K562 (cell line): Measurements from ENCODE around the gene TMEM106B. TPM values are rescaled to one million over a fixed set of nuclear protein-coding genes. Genes with fewer than 3 reads are reported as not detected.

Source experiments
- ATAC-seq: fragments of 200-7000 bp; cut with Tn5 transposase; 3 replicates; pipeline ENCODE4 v1.9.1; 2020; ENCODE audit warnings: moderate library complexity
- BruUV-seq: library from RNA; stranded (reverse); fragments of 400-500 nt; replicated peaks from 2 replicates; lab custom pipeline; 2021; lab: Mats Ljungman, UMichigan
- CTCF ChIA-PET: fragments of 300-600 bp; formaldehyde crosslinking; extraction: SDS; loops from one replicate; lab custom pipeline; 2021; ENCODE audit warnings: low intra/inter-chr PET ratio; lab: Yijun Ruan, JAX
- POLR2A ChIA-PET: fragments of 300-600, 350-650 bp; sonication (Branson Sonifier 250); formaldehyde crosslinking; extraction: SDS; loops from one replicate; lab custom pipeline; 2021; ENCODE audit warnings: antibody characterized with exemption, inconsistent platforms; lab: Yijun Ruan, JAX
- DNase-seq, 4 experiments: peaks; one replicate each; pipeline versions ENCODE4 v3.0.0 to v3.0.0-alpha.2; 2011 to 2018; ENCODE audit warnings: low spot score in 3 of 4, mixed read lengths in 3 of 4; ENCODE audit errors: extremely low read depth in 1 of 4
- FAIRE-seq: peaks from 2 replicates; lab custom pipeline; 2011; peaks lifted over from hg19 to GRCh38; lab: Jason Lieb, UNC
- H2AFZ ChIP-seq: 2 replicates; pipeline ENCODE4 v1.6.0; 2011; ENCODE audit warnings: low read depth, low read length, control low read depth, inconsistent platforms
- H3K27ac ChIP-seq: fragments of 200-600 bp; 3 replicates; pipeline ENCODE4 v1.8.0; 2011; ENCODE audit warnings: low read depth, mild to moderate bottlenecking, control low read depth, inconsistent platforms, low read length, moderate library complexity, mixed read lengths; ENCODE audit errors: extremely low read depth
- H3K27me3 ChIP-seq, 2 experiments: fragments of 300-600 bp in 1 of 2; 2 replicates in 1 of 2; 3 replicates in 1 of 2; pipeline versions ENCODE4 v1.6.0 to v1.8.0; 2011; ENCODE audit warnings: inconsistent platforms in 2 of 2, low read length in 2 of 2, mild to moderate bottlenecking in 1 of 2, mixed read lengths in 1 of 2, moderate library complexity in 1 of 2; ENCODE audit not compliant: control insufficient read depth in 2 of 2, insufficient read depth in 2 of 2
- H3K36me3 ChIP-seq: fragments of 300-600 bp; 3 replicates; pipeline ENCODE4 v1.8.0; 2011; ENCODE audit warnings: mild to moderate bottlenecking, low read length, inconsistent platforms; ENCODE audit not compliant: control insufficient read depth, insufficient read depth
- H3K4me1 ChIP-seq, 2 experiments: fragments of 200-600 bp in 1 of 2; replicated peaks in 1 of 2; 2 replicates in 1 of 2; 3 replicates in 1 of 2; pipeline versions ENCODE4 v1.5.1 to v1.8.0; 2011; ENCODE audit warnings: inconsistent platforms in 2 of 2, low read length in 2 of 2, mild to moderate bottlenecking in 1 of 2, mixed read lengths in 1 of 2, moderate library complexity in 1 of 2; ENCODE audit not compliant: control insufficient read depth in 2 of 2, insufficient read depth in 2 of 2
- H3K4me2 ChIP-seq: 2 replicates; pipeline ENCODE4 v1.6.1; 2011; ENCODE audit warnings: low read length, control low read depth, inconsistent platforms, mixed read lengths; ENCODE audit not compliant: insufficient read depth
- H3K4me3 ChIP-seq: fragments of 200-600 bp; sonication (generic), shearing (Covaris generic); 2 replicates; pipeline ENCODE4 v1.5.1; 2016; ENCODE audit warnings: control low read depth, inconsistent platforms
- H3K79me2 ChIP-seq: fragments of 200-600 bp; 3 replicates; pipeline ENCODE4 v1.8.0; 2011; ENCODE audit warnings: low read length, inconsistent platforms; ENCODE audit not compliant: control insufficient read depth, insufficient read depth
- H3K9ac ChIP-seq, 2 experiments: 2 replicates each; pipeline versions ENCODE4 v1.6.0 to v1.6.1; 2011; ENCODE audit warnings: low read depth in 2 of 2, low read length in 2 of 2, control low read depth in 1 of 2, inconsistent platforms in 1 of 2, mild to moderate bottlenecking in 1 of 2, mixed read lengths in 1 of 2; ENCODE audit not compliant: insufficient read depth in 1 of 2
- H3K9me1 ChIP-seq: one replicate; pipeline ENCODE4 v1.6.0; 2011; ENCODE audit warnings: inconsistent platforms, mild to moderate bottlenecking, low read length, moderate library complexity; ENCODE audit not compliant: control insufficient read depth, insufficient read depth
- H3K9me3 ChIP-seq: replicated peaks from 2 replicates; pipeline ENCODE4 v1.5.1; 2011; ENCODE audit warnings: low read depth, low read length, inconsistent platforms; ENCODE audit not compliant: control insufficient read depth, insufficient read depth
- H4K20me1 ChIP-seq: replicated peaks from 2 replicates; pipeline ENCODE4 v1.6.1; 2011; ENCODE audit warnings: low read length, inconsistent platforms, mixed read lengths; ENCODE audit not compliant: control insufficient read depth, insufficient read depth
- ARNT ChIP-seq, 2 experiments: fragments of 450-650 bp; IDR thresholded peaks; 2 replicates each; pipeline ENCODE4 v1.6.1; 2016; ENCODE audit warnings: mild to moderate bottlenecking in 1 of 2
- CBX8 ChIP-seq: fragments of 200-600 bp; sonication (generic); IDR thresholded peaks from 2 replicates; pipeline ENCODE4 v1.6.1; 2012; ENCODE audit warnings: borderline replicate concordance, mixed run types, low read depth, mild to moderate bottlenecking, moderate library complexity, mixed read lengths, low read length, control low read depth, inconsistent platforms; ENCODE audit not compliant: poor library complexity, severe bottlenecking; ENCODE audit errors: extremely low read depth
- DDX20 ChIP-seq: fragments of 450-650 bp; IDR thresholded peaks from 2 replicates; pipeline ENCODE4 v1.6.1; 2016; ENCODE audit warnings: missing genetic modification characterization, low read depth, mild to moderate bottlenecking, missing compliant biosample characterization, moderate library complexity
- FOXK2 ChIP-seq, 2 experiments: fragments of 450-650 bp; IDR thresholded peaks in 1 of 2; conservative IDR thresholded peaks in 1 of 2; 2 replicates each; pipeline ENCODE4 v1.6.1; 2016; ENCODE audit warnings: low read depth in 2 of 2, mild to moderate bottlenecking in 1 of 2
- L3MBTL2 ChIP-seq: fragments of 450-650 bp; IDR thresholded peaks from 2 replicates; pipeline ENCODE4 v1.6.1; 2016; ENCODE audit warnings: mild to moderate bottlenecking, moderate library complexity
- SMARCA4 ChIP-seq: fragments of 450-650 bp; IDR thresholded peaks from 2 replicates; pipeline ENCODE4 v1.6.1; 2016
- SMARCE1 ChIP-seq: fragments of 450-650 bp; IDR thresholded peaks from 2 replicates; pipeline ENCODE4 v1.7.1; 2016; ENCODE audit warnings: mild to moderate bottlenecking
- XRCC4 ChIP-seq: IDR thresholded peaks from one replicate; pipeline ENCODE4 v1.6.1; 2011; ENCODE audit not compliant: insufficient read depth, insufficient read length; ENCODE audit errors: extremely low read depth
- ZNF184 ChIP-seq: sonication (generic); formaldehyde crosslinking; IDR thresholded peaks from 2 replicates; pipeline ENCODE4 v1.5.0; 2020; ENCODE audit warnings: missing genetic modification reagents
- ZNF24 ChIP-seq: fragments of 450-650 bp; IDR thresholded peaks from 2 replicates; pipeline ENCODE4 v1.6.1; 2016
- ZNF311 ChIP-seq: fragments of 250-450 bp; sonication (Bioruptor Pico); IDR thresholded peaks from 2 replicates; pipeline ENCODE4 v1.4.0; 2020; ENCODE audit warnings: mild to moderate bottlenecking, moderate library complexity
- WGBS: fragments of 100-300 bp; shearing (Covaris generic); methylation state at CpG from one replicate; pipeline ENCODE4 v1.1.6; 2016; ENCODE audit warnings: low coverage, mixed read lengths; ENCODE audit not compliant: insufficient coverage; ENCODE audit errors: missing lambda C conversion rate; 5-methylcytosine and 5-hydroxymethylcytosine counted together
- in situ Hi-C: fragments of 300-500 bp; cut with MboI; formaldehyde crosslinking; loops from 4 replicates; pipeline ENCODE4 v1.15.0; 2018; ENCODE audit warnings: inconsistent platforms, mixed read lengths
- intact Hi-C: fragments of 100-400 bp; cut with micrococcal nuclease; formaldehyde crosslinking; loops from 2 replicates; pipeline ENCODE4 v1.14.2; 2022
- polyA plus RNA-seq, 8 experiments: library from polyadenylated mRNA; depleted of rRNA in 4 of 8; stranded (reverse) in 5 of 8; unstranded in 3 of 8; fragments of >200 nt; fragmentation: Nextera tagmentation in 2 of 8; fragmentation: Illumina TruSeq in 1 of 8; extraction: Ambion mirVana in 2 of 8; extraction: Trizol in 1 of 8; gene quantifications; 2 replicates each; pipeline versions ENCODE4 v1.2.1 to v1.2.3, GENCODE V29; 2011 to 2014; ENCODE audit warnings: inconsistent platforms in 1 of 8, missing spikeins in 1 of 8
- total RNA-seq, 7 experiments: library from RNA; depleted of rRNA in 6 of 7; stranded (reverse); fragments of >200 nt in 6 of 7; fragmentation: Illumina TruSeq in 2 of 7; extraction: Trizol in 2 of 7; gene quantifications; 2 replicates each; pipeline versions ENCODE4 v1.2.1 to v1.2.3, GENCODE V29; 2011 to 2021; ENCODE audit warnings: low replicate concordance in 1 of 7
- TF ChIP-seq, protein P1 (sequence below): fragments of 250-450 bp; sonication (Bioruptor Pico); IDR thresholded peaks from 2 replicates; pipeline ENCODE4 v1.8.0; 2022; ENCODE audit warnings: inconsistent platforms
- TF ChIP-seq, protein P2 (sequence below): sonication (generic); formaldehyde crosslinking; IDR thresholded peaks from 2 replicates; pipeline ENCODE4 v1.8.0; 2022; ENCODE audit warnings: missing genetic modification reagents, mild to moderate bottlenecking, borderline replicate concordance
- TF ChIP-seq, protein P3 (sequence below), 2 experiments: fragments of 450-650 bp; IDR thresholded peaks; 2 replicates each; pipeline ENCODE4 v1.6.1; 2018; ENCODE audit warnings: mild to moderate bottlenecking in 2 of 2, low read depth in 1 of 2; ENCODE audit not compliant: partially characterized antibody in 2 of 2

Gene TMEM106B
- total and polyA plus RNA-seq, 9 of the 15 experiments (the other 6 are each of a cell fraction or from before 2014, with no cell fraction given): 8.6 to 30.4 (median 18.7) TPM

DNA sequence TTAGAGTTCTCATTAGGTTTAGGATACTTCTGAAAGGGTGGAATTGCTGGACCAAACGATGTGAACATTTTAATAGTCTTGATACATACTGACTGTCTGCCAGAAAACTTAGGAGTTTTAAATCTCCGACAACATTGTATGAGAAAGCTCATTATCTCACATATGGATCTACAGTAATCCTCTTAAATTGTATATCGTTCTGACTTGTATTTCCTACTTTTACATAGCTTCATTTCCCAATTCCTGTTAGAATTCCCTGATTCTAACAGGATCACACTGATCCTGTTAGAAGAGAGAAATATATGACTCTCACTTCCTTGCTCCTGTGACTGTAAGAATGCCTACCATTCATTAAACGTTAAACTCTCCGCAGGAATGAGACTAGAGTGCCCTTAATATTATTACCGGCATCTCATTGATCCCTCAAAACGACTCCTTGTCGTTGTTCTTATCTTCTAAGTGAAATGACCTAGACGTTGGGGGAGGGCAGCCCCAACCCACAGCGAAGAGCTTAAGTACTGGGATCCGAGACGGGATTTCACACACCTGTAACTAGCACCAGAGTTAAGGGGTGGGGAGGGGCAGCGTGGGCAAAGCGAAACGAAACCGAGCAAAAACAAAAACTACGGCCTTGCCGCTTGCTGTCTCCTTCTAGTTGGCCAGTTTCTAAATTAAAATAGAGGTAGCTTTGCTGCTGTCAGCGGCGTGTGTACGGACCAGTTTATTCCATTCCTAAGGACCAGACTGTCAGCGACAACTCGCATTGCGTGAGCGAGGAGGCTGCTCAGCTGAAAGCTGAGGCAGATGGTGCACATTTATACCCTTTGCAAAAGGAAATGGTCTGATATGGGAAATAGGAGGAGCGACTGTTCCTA is 678 bp upstream of the TMEM106B start:
- Histone ChIP-seq H3K27ac (peak overlapping the region; percentile 59), H3K9ac (peak overlapping the region; percentile 86 to 97), H4K20me1 (no peaks in the 10 kb centered on the region), H3K36me3 (peaks cover 9% of the 10 kb centered on the region; the same call in 2 of the 3 replicates), H3K9me1 (no peaks in the 10 kb centered on the region), H3K4me1 (peaks cover 5 to 7% of the 10 kb centered on the region in 2 experiments; a peak in 2 of 5 replicates), H3K79me2 (peaks cover 28% of the 10 kb centered on the region), H3K27me3 (no peaks in the 10 kb centered on the region; a peak in 1 of 5 replicates), H3K4me3 (peak overlapping the region; percentile 70), H3K4me2 (peak overlapping the region; percentile 87), H3K9me3 (no peaks in the 10 kb centered on the region), H2AFZ (peak overlapping the region; percentile 97)
- ATAC-seq (peak; percentile 47), FAIRE-seq (no peak), DNase-seq (peak in 3 of 4 experiments; percentile 18 to 27 (median 19))
- TF ChIP-seq ZNF184: no peak
- TF ChIP-seq, protein P1, sequence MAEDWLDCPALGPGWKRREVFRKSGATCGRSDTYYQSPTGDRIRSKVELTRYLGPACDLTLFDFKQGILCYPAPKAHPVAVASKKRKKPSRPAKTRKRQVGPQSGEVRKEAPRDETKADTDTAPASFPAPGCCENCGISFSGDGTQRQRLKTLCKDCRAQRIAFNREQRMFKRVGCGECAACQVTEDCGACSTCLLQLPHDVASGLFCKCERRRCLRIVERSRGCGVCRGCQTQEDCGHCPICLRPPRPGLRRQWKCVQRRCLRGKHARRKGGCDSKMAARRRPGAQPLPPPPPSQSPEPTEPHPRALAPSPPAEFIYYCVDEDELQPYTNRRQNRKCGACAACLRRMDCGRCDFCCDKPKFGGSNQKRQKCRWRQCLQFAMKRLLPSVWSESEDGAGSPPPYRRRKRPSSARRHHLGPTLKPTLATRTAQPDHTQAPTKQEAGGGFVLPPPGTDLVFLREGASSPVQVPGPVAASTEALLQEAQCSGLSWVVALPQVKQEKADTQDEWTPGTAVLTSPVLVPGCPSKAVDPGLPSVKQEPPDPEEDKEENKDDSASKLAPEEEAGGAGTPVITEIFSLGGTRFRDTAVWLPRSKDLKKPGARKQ (CRISPR knock-in tag): peak; percentile 80
- no peak for TF ChIP-seq L3MBTL2
- TF ChIP-seq, protein P2, sequence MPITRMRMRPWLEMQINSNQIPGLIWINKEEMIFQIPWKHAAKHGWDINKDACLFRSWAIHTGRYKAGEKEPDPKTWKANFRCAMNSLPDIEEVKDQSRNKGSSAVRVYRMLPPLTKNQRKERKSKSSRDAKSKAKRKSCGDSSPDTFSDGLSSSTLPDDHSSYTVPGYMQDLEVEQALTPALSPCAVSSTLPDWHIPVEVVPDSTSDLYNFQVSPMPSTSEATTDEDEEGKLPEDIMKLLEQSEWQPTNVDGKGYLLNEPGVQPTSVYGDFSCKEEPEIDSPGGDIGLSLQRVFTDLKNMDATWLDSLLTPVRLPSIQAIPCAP (CRISPR knock-in tag): 0 out of 2 replicates have a peak, but pooled peaks have one; percentile 19
- TF ChIP-seq FOXK2 (conservative IDR thresholded peaks at IDR 0.05 in 1 of 2, IDR thresholded peaks at IDR 0.05 in 1 of 2; ENCODE audit: low read depth in 2 of 2): 0 out of 4 replicates have a peak, but pooled peaks of 1 of the 2 experiments have one; percentile 26
- TF ChIP-seq, protein P3, sequence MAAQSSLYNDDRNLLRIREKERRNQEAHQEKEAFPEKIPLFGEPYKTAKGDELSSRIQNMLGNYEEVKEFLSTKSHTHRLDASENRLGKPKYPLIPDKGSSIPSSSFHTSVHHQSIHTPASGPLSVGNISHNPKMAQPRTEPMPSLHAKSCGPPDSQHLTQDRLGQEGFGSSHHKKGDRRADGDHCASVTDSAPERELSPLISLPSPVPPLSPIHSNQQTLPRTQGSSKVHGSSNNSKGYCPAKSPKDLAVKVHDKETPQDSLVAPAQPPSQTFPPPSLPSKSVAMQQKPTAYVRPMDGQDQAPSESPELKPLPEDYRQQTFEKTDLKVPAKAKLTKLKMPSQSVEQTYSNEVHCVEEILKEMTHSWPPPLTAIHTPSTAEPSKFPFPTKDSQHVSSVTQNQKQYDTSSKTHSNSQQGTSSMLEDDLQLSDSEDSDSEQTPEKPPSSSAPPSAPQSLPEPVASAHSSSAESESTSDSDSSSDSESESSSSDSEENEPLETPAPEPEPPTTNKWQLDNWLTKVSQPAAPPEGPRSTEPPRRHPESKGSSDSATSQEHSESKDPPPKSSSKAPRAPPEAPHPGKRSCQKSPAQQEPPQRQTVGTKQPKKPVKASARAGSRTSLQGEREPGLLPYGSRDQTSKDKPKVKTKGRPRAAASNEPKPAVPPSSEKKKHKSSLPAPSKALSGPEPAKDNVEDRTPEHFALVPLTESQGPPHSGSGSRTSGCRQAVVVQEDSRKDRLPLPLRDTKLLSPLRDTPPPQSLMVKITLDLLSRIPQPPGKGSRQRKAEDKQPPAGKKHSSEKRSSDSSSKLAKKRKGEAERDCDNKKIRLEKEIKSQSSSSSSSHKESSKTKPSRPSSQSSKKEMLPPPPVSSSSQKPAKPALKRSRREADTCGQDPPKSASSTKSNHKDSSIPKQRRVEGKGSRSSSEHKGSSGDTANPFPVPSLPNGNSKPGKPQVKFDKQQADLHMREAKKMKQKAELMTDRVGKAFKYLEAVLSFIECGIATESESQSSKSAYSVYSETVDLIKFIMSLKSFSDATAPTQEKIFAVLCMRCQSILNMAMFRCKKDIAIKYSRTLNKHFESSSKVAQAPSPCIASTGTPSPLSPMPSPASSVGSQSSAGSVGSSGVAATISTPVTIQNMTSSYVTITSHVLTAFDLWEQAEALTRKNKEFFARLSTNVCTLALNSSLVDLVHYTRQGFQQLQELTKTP (IDR thresholded peaks at IDR 0.05; ENCODE audit: low read depth in 1 of 2, partially characterized antibody in 2 of 2): peak in 1 of 2 experiments; percentile 17
- TF ChIP-seq ARNT (IDR thresholded peaks at IDR 0.05): peak; percentile 37 to 40; a peak in 2 of 4 replicates
- 0 out of 2 replicates have a peak, but pooled peaks have one; percentile 21 for TF ChIP-seq SMARCE1
- TF ChIP-seq CBX8: peak; percentile 85
- TF ChIP-seq ZNF24: peak; percentile 8; the same call in 1 of the 2 replicates
- TF ChIP-seq SMARCA4: peak; percentile 26; the same call in 1 of the 2 replicates
- TF ChIP-seq DDX20: no peak
- no peak for TF ChIP-seq ZNF311 (CRISPR knock-in tag)
- TF ChIP-seq XRCC4: no peak
- in situ Hi-C loops: no loop called here
- intact Hi-C loops: loop anchor here (5.0 kb wide), 1 partner anchor 282 kb away; no protein-coding TSS in a partner anchor
- BruUV-seq: TSS peak; percentile 97
- WGBS: 24% methylated on average over 26 of the region's 26 CpGs
- POLR2A ChIA-PET: interaction anchor here (0.7 kb wide), 1 partner anchor 49 kb away, joined by 3 read pairs; no protein-coding TSS in a partner anchor
- CTCF ChIA-PET: no interaction called here
